GM12878 (cell line): ENCODE measurements around the gene TEX28.

ENCODE experiments used
- BHLHE40 ChIP-seq, 2 experiments: fragments of 450-650 bp in 1 of 2; IDR thresholded peaks; 2 replicates each; pipeline ENCODE4 v1.6.1; 2011 to 2017; ENCODE audit warnings: low read depth in 2 of 2, borderline replicate concordance in 1 of 2, improper control_type of control experiment in 1 of 2, low read length in 1 of 2, mild to moderate bottlenecking in 1 of 2
- CBFB ChIP-seq: IDR thresholded peaks from 2 replicates; pipeline ENCODE4 v1.6.1; 2016; ENCODE audit warnings: antibody characterized with exemption, low read depth
- CREM ChIP-seq: IDR thresholded peaks from 2 replicates; pipeline ENCODE4 v1.6.1; 2014; ENCODE audit warnings: antibody characterized with exemption, low read depth
- EZH2 ChIP-seq: IDR thresholded peaks from 2 replicates; pipeline ENCODE4 v1.6.1; 2012; ENCODE audit warnings: low read depth, mild to moderate bottlenecking, control low read depth, inconsistent platforms, low read length, borderline replicate concordance; ENCODE audit not compliant: control insufficient read depth
- JUND ChIP-seq: IDR thresholded peaks from 2 replicates; pipeline ENCODE4 v1.6.1; 2012; ENCODE audit warnings: low read depth, mild to moderate bottlenecking, low read length, improper control_type of control experiment, moderate library complexity
- NRF1 ChIP-seq: conservative IDR thresholded peaks from 2 replicates; pipeline ENCODE4 v1.6.1; 2011; ENCODE audit warnings: mild to moderate bottlenecking, low read depth, low read length, improper control_type of control experiment
- RBBP5 ChIP-seq: fragments of 200-600 bp; sonication (generic); conservative IDR thresholded peaks from 2 replicates; pipeline ENCODE4 v1.6.1; 2016
- RUNX3 ChIP-seq: IDR thresholded peaks from 2 replicates; pipeline ENCODE4 v1.6.1; 2012; ENCODE audit warnings: low read length, inconsistent platforms
- TF ChIP-seq, protein P1 (sequence below): fragments of 450-650 bp; IDR thresholded peaks from 2 replicates; pipeline ENCODE4 v1.6.1; 2016; ENCODE audit warnings: mild to moderate bottlenecking

GRCh38 chrX:154304846-154305245, 9.9 kb upstream of the TEX28 start:
- no peak for TF ChIP-seq EZH2
- no peak for TF ChIP-seq NRF1
- TF ChIP-seq RUNX3, result no peak
- TF ChIP-seq CBFB, result no peak
- TF ChIP-seq, protein P1, sequence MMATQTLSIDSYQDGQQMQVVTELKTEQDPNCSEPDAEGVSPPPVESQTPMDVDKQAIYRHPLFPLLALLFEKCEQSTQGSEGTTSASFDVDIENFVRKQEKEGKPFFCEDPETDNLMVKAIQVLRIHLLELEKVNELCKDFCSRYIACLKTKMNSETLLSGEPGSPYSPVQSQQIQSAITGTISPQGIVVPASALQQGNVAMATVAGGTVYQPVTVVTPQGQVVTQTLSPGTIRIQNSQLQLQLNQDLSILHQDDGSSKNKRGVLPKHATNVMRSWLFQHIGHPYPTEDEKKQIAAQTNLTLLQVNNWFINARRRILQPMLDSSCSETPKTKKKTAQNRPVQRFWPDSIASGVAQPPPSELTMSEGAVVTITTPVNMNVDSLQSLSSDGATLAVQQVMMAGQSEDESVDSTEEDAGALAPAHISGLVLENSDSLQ, result no peak
- no peak for TF ChIP-seq CREM
- TF ChIP-seq JUND, result no peak
- TF ChIP-seq RBBP5, result no peak
- TF ChIP-seq BHLHE40 (IDR thresholded peaks at IDR 0.05; ENCODE audit: borderline replicate concordance in 1 of 2, low read depth in 2 of 2, low read length in 1 of 2), result no peak
